ENCODE results near the gene RNF149. TPM values are rescaled to one million over a fixed set of nuclear protein-coding genes. Genes with fewer than 3 reads are reported as not detected.
"Not testable (repeated sequence)": the region's sequence is repeated elsewhere in the genome, so short reads cannot be mapped to it uniquely, and the experiment has no call there.

The RNF149 gene
- total RNA-seq, 3 donors from 2014 or later (not counting 1 experiment from before 2014, with no cell fraction given): 133 to 151 (median 149) TPM

DNA sequence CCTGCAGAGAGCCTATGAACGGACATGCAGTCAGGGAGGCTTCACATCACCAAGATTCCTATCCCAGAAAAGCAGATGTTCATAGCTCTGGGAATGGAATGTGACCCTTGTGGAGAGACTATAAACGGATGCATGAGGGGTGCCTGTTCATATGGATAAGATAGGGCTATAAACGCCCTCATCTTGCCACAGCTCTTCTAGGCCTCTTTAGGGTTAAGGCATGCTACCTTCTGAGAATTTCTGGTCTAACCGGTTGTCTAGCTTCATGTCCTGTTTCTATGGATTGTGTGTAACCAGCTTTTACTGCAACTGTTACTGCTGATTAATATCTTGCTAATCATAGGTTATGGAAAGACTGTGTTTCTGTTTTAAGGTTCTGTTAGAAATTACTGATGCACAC is 64.1 kb downstream of the RNF149 start:
- 84% methylated on average over 3 of the region's 4 CpGs for WGBS (ENCODE audit: insufficient coverage)
- intact Hi-C loops (cut with micrococcal nuclease); H3K4me1 ChIP-seq (ENCODE audit: control insufficient read depth, insufficient read depth, low read length); H3K4me3 ChIP-seq (ENCODE audit: low read length); H3K9me3 Mint-ChIP-seq; H3K4me3 Mint-ChIP-seq; ATAC-seq; H3K36me3 ChIP-seq (ENCODE audit: control insufficient read depth, insufficient read depth, low read length); H3K36me3 Mint-ChIP-seq; H3K9me3 ChIP-seq (ENCODE audit: control insufficient read depth, insufficient read depth, low read length); H3K4me1 Mint-ChIP-seq; DNase-seq; H3K27me3 ChIP-seq (ENCODE audit: control insufficient read depth, insufficient read depth, low read length); H3K27me3 Mint-ChIP-seq (ENCODE audit: low read depth in 2 of 2); H3K27ac ChIP-seq (ENCODE audit: low read length); H3K27ac Mint-ChIP-seq: not testable (repeated sequence)

GRCh38 chr2:101241158-101241557 is 67.3 kb downstream of the RNF149 start:
- H3K36me3 ChIP-seq (ENCODE audit: control insufficient read depth, insufficient read depth, low read length): no peaks in the 10 kb centered on the region
- H3K27ac ChIP-seq (ENCODE audit: low read length): no peak overlapping the region
- no peaks in the 10 kb centered on the region for H3K27me3 Mint-ChIP-seq (ENCODE audit: low read depth in 2 of 2)
- DNase-seq (no peak), ATAC-seq (no peak)
- no peaks in the 10 kb centered on the region for H3K36me3 Mint-ChIP-seq
- no peak for TF ChIP-seq CTCF (IDR thresholded peaks at IDR 0.05)
- H3K27ac Mint-ChIP-seq: no peak overlapping the region
- 91% methylated on average over 5 of the region's 5 CpGs for WGBS (ENCODE audit: insufficient coverage)
- no peaks in the 10 kb centered on the region for H3K27me3 ChIP-seq (ENCODE audit: control insufficient read depth, insufficient read depth, low read length)
- no peak overlapping the region for H3K4me3 ChIP-seq (ENCODE audit: low read length)
- H3K4me1 ChIP-seq (ENCODE audit: control insufficient read depth, insufficient read depth, low read length): no peaks in the 10 kb centered on the region
- no peaks in the 10 kb centered on the region for H3K9me3 Mint-ChIP-seq
- H3K4me3 Mint-ChIP-seq: no peak overlapping the region
- intact Hi-C loops (cut with micrococcal nuclease): no loop called here
- peaks cover 0 to 7% of the 10 kb centered on the region in 2 donors for H3K4me1 Mint-ChIP-seq
- no peaks in the 10 kb centered on the region for H3K9me3 ChIP-seq (ENCODE audit: control insufficient read depth, insufficient read depth, low read length)

GRCh38 chr2:101240694-101241093 is 67.8 kb downstream of the RNF149 start:
- peak; percentile 27 for TF ChIP-seq CTCF (IDR thresholded peaks at IDR 0.05)
- H3K27ac Mint-ChIP-seq; H3K27ac ChIP-seq (ENCODE audit: low read length); H3K4me1 ChIP-seq (ENCODE audit: control insufficient read depth, insufficient read depth, low read length); H3K27me3 Mint-ChIP-seq (ENCODE audit: low read depth in 2 of 2); ATAC-seq; H3K4me1 Mint-ChIP-seq; H3K9me3 Mint-ChIP-seq; H3K27me3 ChIP-seq (ENCODE audit: control insufficient read depth, insufficient read depth, low read length); H3K4me3 Mint-ChIP-seq; H3K36me3 Mint-ChIP-seq; H3K9me3 ChIP-seq (ENCODE audit: control insufficient read depth, insufficient read depth, low read length); H3K4me3 ChIP-seq (ENCODE audit: low read length); H3K36me3 ChIP-seq (ENCODE audit: control insufficient read depth, insufficient read depth, low read length); intact Hi-C loops (cut with micrococcal nuclease): not testable (repeated sequence)
- 37% methylated on average over 1 of the region's 2 CpGs for WGBS (ENCODE audit: insufficient coverage)
- DNase-seq: peak in 1 of 2 donors; percentile 52

DNA sequence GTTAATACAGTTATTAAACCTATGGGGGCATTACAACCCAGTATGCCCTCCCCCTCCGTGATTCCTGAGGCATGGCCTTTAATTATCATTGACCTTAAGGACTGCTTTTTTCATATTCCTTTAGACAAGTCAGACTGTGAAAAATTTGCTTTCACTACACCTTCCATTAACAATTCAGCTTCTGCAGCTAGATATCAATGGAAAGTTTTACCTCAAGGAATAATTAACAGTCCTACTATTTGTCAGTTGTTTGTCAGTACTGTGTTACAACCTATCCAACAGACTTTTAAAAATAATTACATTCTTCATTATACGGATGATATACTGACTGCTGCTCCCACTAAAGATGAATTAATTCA is 68.8 kb downstream of the RNF149 start:
- H3K27me3 Mint-ChIP-seq (ENCODE audit: low read depth in 2 of 2); H3K4me3 Mint-ChIP-seq; H3K9me3 Mint-ChIP-seq; H3K4me1 ChIP-seq (ENCODE audit: control insufficient read depth, insufficient read depth, low read length); H3K27ac ChIP-seq (ENCODE audit: low read length); H3K36me3 ChIP-seq (ENCODE audit: control insufficient read depth, insufficient read depth, low read length); ATAC-seq; H3K4me3 ChIP-seq (ENCODE audit: low read length); H3K9me3 ChIP-seq (ENCODE audit: control insufficient read depth, insufficient read depth, low read length); H3K4me1 Mint-ChIP-seq; H3K27me3 ChIP-seq (ENCODE audit: control insufficient read depth, insufficient read depth, low read length); H3K36me3 Mint-ChIP-seq; intact Hi-C loops (cut with micrococcal nuclease); DNase-seq: not testable (repeated sequence)
- H3K27ac Mint-ChIP-seq: peak overlapping the region in 1 of 2 donors; percentile 5
- WGBS (ENCODE audit: insufficient coverage): 94% methylated on average over 2 of the region's 2 CpGs

Data from natural killer cell (primary cell).